H9 (cell line): ENCODE measurements around the gene KCNMA1. TPM values are rescaled to one million over a fixed set of nuclear protein-coding genes. Genes with fewer than 3 reads are reported as not detected.

Experiments
- DNase-seq: peaks from one replicate; pipeline ENCODE4 v3.0.0-alpha.2; 2017
- H2AFZ ChIP-seq: one replicate; pipeline ENCODE4 v1.6.1; 2013; ENCODE audit warnings: mild to moderate bottlenecking, low read length, control low read depth, moderate library complexity
- H2AK5ac ChIP-seq: 2 replicates; pipeline ENCODE4 v1.6.1; 2013; ENCODE audit warnings: low read length, control low read depth, mixed read lengths; ENCODE audit not compliant: insufficient read length
- H2BK120ac ChIP-seq: one replicate; pipeline ENCODE4 v1.6.1; 2013; ENCODE audit warnings: low read depth, mild to moderate bottlenecking, low read length, control low read depth, inconsistent platforms; ENCODE audit not compliant: poor library complexity, severe bottlenecking
- H2BK12ac ChIP-seq: 2 replicates; pipeline ENCODE4 v1.6.1; 2013; ENCODE audit warnings: low read length, control low read depth, mixed read lengths, low read depth; ENCODE audit not compliant: insufficient read length
- H2BK15ac ChIP-seq: 2 replicates; pipeline ENCODE4 v1.6.1; 2013; ENCODE audit warnings: low read depth, low read length, control low read depth
- H2BK20ac ChIP-seq: one replicate; pipeline ENCODE4 v1.6.1; 2013; ENCODE audit warnings: low read depth, mild to moderate bottlenecking, low read length, control low read depth, inconsistent platforms; ENCODE audit not compliant: poor library complexity, severe bottlenecking
- H2BK5ac ChIP-seq: 2 replicates; pipeline ENCODE4 v1.6.1; 2013; ENCODE audit warnings: low read length, control low read depth, mixed read lengths; ENCODE audit not compliant: insufficient read length
- H3K14ac ChIP-seq: 2 replicates; pipeline ENCODE4 v1.6.1; 2013; ENCODE audit warnings: low read length, control low read depth; ENCODE audit not compliant: insufficient read depth
- H3K18ac ChIP-seq: 2 replicates; pipeline ENCODE4 v1.6.1; 2013; ENCODE audit warnings: low read depth, mild to moderate bottlenecking, mixed read lengths, low read length, control low read depth; ENCODE audit not compliant: insufficient read length
- H3K23ac ChIP-seq: 2 replicates; pipeline ENCODE4 v1.6.1; 2013; ENCODE audit warnings: low read length, control low read depth, mixed read lengths, low read depth; ENCODE audit not compliant: insufficient read length
- H3K23me2 ChIP-seq: 2 replicates; pipeline ENCODE4 v1.6.1; 2013; ENCODE audit warnings: low read depth, mild to moderate bottlenecking, mixed read lengths, low read length, control low read depth; ENCODE audit not compliant: insufficient read length, poor library complexity, severe bottlenecking
- H3K27ac ChIP-seq: 2 replicates; pipeline ENCODE4 v1.5.1; 2013; ENCODE audit warnings: low read length, control low read depth, mixed read lengths, low read depth; ENCODE audit not compliant: insufficient read length
- H3K27me3 ChIP-seq: 2 replicates; pipeline ENCODE4 v1.6.1; 2013; ENCODE audit warnings: low read length, control low read depth, inconsistent platforms; ENCODE audit not compliant: insufficient read depth
- H3K4ac ChIP-seq: 2 replicates; pipeline ENCODE4 v1.6.1; 2013; ENCODE audit warnings: low read depth, mild to moderate bottlenecking, control low read depth, inconsistent platforms, low read length, moderate library complexity
- H3K4me1 ChIP-seq: 2 replicates; pipeline ENCODE4 v1.6.1; 2013; ENCODE audit warnings: low read length, control low read depth, inconsistent platforms; ENCODE audit not compliant: insufficient read depth
- H3K4me2 ChIP-seq: 2 replicates; pipeline ENCODE4 v1.6.1; 2013; ENCODE audit warnings: low read length, control low read depth, mixed read lengths; ENCODE audit not compliant: insufficient read length, insufficient read depth
- H3K56ac ChIP-seq: 2 replicates; pipeline ENCODE4 v1.6.1; 2013; ENCODE audit warnings: low read depth, mild to moderate bottlenecking, mixed read lengths, low read length, control low read depth; ENCODE audit not compliant: insufficient read length
- H3K79me1 ChIP-seq: 2 replicates; pipeline ENCODE4 v1.6.1; 2013; ENCODE audit warnings: low read depth, mild to moderate bottlenecking, moderate library complexity, low read length, control low read depth, inconsistent platforms; ENCODE audit not compliant: insufficient read depth, poor library complexity, severe bottlenecking
- H3K79me2 ChIP-seq: 2 replicates; pipeline ENCODE4 v1.6.1; 2013; ENCODE audit warnings: low read length, control low read depth, inconsistent platforms; ENCODE audit not compliant: insufficient read depth
- H3K9ac ChIP-seq: 2 replicates; pipeline ENCODE4 v1.6.1; 2013; ENCODE audit warnings: low read length, control low read depth, mixed read lengths; ENCODE audit not compliant: insufficient read length; ENCODE audit errors: extremely low read depth
- H3K9me3 ChIP-seq: one replicate; pipeline ENCODE4 v1.6.1; 2013; ENCODE audit warnings: low read depth, low read length, inconsistent platforms; ENCODE audit not compliant: control insufficient read depth
- H3T11ph ChIP-seq: one replicate; pipeline ENCODE4 v1.6.1; 2013; ENCODE audit warnings: mild to moderate bottlenecking, low read length, control low read depth, inconsistent platforms
- H4K20me1 ChIP-seq: one replicate; pipeline ENCODE4 v1.6.1; 2013; ENCODE audit not compliant: control insufficient read depth, insufficient read length, insufficient read depth
- H4K5ac ChIP-seq: 2 replicates; pipeline ENCODE4 v1.6.1; 2013; ENCODE audit warnings: low read depth, mild to moderate bottlenecking, mixed read lengths, low read length, control low read depth; ENCODE audit not compliant: insufficient read length
- H4K8ac ChIP-seq: replicated peaks from 2 replicates; pipeline ENCODE4 v1.6.1; 2013; ENCODE audit warnings: low read length, control low read depth, mixed read lengths, low read depth; ENCODE audit not compliant: insufficient read length
- H4K91ac ChIP-seq: 2 replicates; pipeline ENCODE4 v1.6.1; 2013; ENCODE audit warnings: low read depth, mild to moderate bottlenecking, moderate library complexity, mixed read lengths, low read length, control low read depth; ENCODE audit not compliant: insufficient read length
- H3K27ac Mint-ChIP-seq, 3 experiments: 2 replicates in 2 of 3; 3 replicates in 1 of 3; pipeline ENCODE4 v1.8.0; 2020 to 2021; ENCODE audit warnings: mixed read lengths in 3 of 3, mild to moderate bottlenecking in 1 of 3, moderate library complexity in 1 of 3
- H3K27me3 Mint-ChIP-seq: 2 replicates; pipeline ENCODE4 v1.8.0; 2021; ENCODE audit warnings: low read depth, mild to moderate bottlenecking, moderate library complexity, mixed read lengths
- H3K36me3 Mint-ChIP-seq, 3 experiments: 2 replicates in 2 of 3; 3 replicates in 1 of 3; pipeline ENCODE4 v1.8.0; 2020 to 2021; ENCODE audit warnings: low read depth in 3 of 3, mixed read lengths in 3 of 3; ENCODE audit not compliant: insufficient read depth in 1 of 3
- H3K4me1 Mint-ChIP-seq, 2 experiments: 2 replicates each; pipeline ENCODE4 v1.8.0; 2020; ENCODE audit warnings: mixed read lengths in 2 of 2
- H3K4me3 Mint-ChIP-seq, 2 experiments: 2 replicates in 1 of 2; 3 replicates in 1 of 2; pipeline ENCODE4 v1.8.0; 2020 to 2021; ENCODE audit warnings: mild to moderate bottlenecking in 2 of 2, mixed read lengths in 2 of 2, moderate library complexity in 1 of 2
- H3K9me3 Mint-ChIP-seq, 2 experiments: 2 replicates in 1 of 2; 3 replicates in 1 of 2; pipeline ENCODE4 v1.8.0; 2020; ENCODE audit warnings: mild to moderate bottlenecking in 2 of 2, mixed read lengths in 2 of 2, moderate library complexity in 1 of 2
- CTCF ChIP-seq: fragments of 200-600 bp; sonication (generic); conservative IDR thresholded peaks from 3 replicates; pipeline ENCODE4 v1.8.0; 2021; ENCODE audit warnings: antibody characterized with exemption, mild to moderate bottlenecking
- WGBS: extraction: QIAGEN DNeasy Blood & Tissue Kit; methylation state at CpG from one replicate; pipeline ENCODE4 v1.1.7; 2013; ENCODE audit warnings: missing lambda C conversion rate, low lambda C conversion rate, mixed read lengths; ENCODE audit not compliant: insufficient read length; ENCODE audit errors: extremely low coverage; 5-methylcytosine and 5-hydroxymethylcytosine counted together
- total RNA-seq: library from RNA; stranded (reverse); gene quantifications from 2 replicates; pipeline ENCODE4 v1.2.1, GENCODE V29; 2021

Gene KCNMA1
- total RNA-seq, 1 experiment from 2014 or later: 2.0 TPM

DNA sequence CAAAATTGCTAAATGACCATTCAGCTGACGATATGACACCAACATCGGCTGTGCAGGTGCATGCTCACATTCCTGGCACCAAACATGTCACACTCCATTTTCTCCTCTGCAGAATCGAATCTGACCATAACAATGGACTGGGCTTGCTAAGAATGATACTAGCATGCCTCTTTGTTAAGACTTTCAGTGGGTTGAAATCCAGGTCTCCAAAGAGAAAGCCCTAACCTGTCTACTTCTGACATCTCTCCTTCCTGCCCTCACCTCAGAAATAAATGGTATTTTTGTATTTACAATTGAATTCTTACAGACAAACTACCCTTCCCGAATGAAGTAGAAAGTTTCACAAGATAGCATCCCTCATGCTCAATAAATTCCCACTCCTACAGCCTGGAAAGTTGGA is 373.9 kb downstream of the KCNMA1 start:
- Histone ChIP-seq H3K9me3 (no peaks in the 10 kb centered on the region), H4K8ac (no peak overlapping the region), H3K56ac (no peak overlapping the region), H3K79me1 (no peaks in the 10 kb centered on the region), H3K18ac (no peak overlapping the region), H3K9ac (no peak overlapping the region), H2BK15ac (no peak overlapping the region), H2BK20ac (no peak overlapping the region), H3K4me1 (no peaks in the 10 kb centered on the region), H3K14ac (no peak overlapping the region), H2AFZ (no peak overlapping the region), H3K23ac (no peak overlapping the region), H3T11ph (no peak overlapping the region), H3K4ac (no peak overlapping the region), H4K20me1 (no peaks in the 10 kb centered on the region), H2BK12ac (no peak overlapping the region), H3K27me3 (no peaks in the 10 kb centered on the region), H4K5ac (no peak overlapping the region), H2AK5ac (no peak overlapping the region), H3K79me2 (no peaks in the 10 kb centered on the region), H4K91ac (no peak overlapping the region), H3K4me2 (no peak overlapping the region), H2BK5ac (no peak overlapping the region), H2BK120ac (no peak overlapping the region), H3K27ac (no peak overlapping the region), H3K23me2 (no peaks in the 10 kb centered on the region)
- no peak for DNase-seq
- no CpG with 5 or more reads among the region's 4 CpGs for WGBS
- Mint-ChIP-seq H3K4me1 (no peaks in the 10 kb centered on the region), H3K9me3 (no peaks in the 10 kb centered on the region), H3K27ac (no peak overlapping the region), H3K27me3 (peaks cover 4% of the 10 kb centered on the region), H3K4me3 (no peak overlapping the region), H3K36me3 (no peaks in the 10 kb centered on the region)
- no peak for TF ChIP-seq CTCF
